NCI-H128 (cell line): ENCODE data around the gene KPRP.

Source experiments
- DNase-seq: peaks from one replicate; lab custom pipeline; 2025; ENCODE audit not compliant: unreplicated experiment; lab: John Stamatoyannopoulos, UW

KPRP gene

DNA sequence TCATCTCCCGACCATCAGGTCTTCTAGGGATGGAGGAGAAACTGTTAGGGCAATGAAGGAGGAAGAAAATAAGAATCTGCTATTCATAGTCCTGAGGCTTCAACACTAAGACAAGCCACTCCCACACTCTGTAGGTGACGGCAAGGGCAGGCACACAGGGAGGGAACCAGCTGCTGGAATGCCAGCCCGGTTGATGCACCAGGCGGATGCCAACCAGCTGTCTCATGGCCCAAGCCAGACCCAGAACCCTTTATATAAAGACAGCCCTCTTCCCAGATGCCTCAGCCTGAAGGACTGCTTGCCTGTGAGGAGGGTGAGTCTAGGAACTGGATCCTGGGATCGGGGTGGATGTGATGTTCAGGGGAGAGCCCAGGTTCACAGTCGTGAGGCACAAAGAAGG lies at the start of gene KPRP:
KPRP (plus strand) TSS at position 279 of the 400 bp plus-strand sequence. CDS start 1,564 bp downstream, outside the sequence.
- DNase-seq: no peak

DNA sequence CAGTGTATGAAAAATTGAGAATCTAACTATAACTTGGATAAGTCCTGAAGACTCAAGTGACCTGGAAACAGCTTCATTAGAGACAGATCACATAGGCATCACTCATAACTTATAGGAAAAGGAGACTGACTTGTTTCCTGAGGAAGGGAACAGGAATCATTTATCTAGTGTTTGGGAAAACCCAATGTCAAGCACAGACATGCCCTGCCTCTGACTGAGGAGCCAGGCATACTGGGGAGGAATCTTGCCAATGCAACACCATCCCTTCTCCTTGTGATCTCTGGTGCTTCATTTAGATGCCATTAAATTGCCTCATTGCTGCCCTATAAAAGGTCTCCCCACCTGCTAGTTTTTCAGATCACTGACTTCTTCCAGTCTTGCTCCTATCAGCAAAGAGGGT lies 39.6 kb upstream of the KPRP start:
- no peak for DNase-seq

- no peak for DNase-seq
These were observed 32.6 kb upstream of the KPRP start for GRCh38 chr1:152725261-152725660.

GRCh38 chr1:152728986-152729385 lies 28.8 kb upstream of the KPRP start:
- no peak for DNase-seq

- no peak for DNase-seq
These were observed 22.2 kb upstream of the KPRP start for GRCh38 chr1:152735648-152736047.

DNA sequence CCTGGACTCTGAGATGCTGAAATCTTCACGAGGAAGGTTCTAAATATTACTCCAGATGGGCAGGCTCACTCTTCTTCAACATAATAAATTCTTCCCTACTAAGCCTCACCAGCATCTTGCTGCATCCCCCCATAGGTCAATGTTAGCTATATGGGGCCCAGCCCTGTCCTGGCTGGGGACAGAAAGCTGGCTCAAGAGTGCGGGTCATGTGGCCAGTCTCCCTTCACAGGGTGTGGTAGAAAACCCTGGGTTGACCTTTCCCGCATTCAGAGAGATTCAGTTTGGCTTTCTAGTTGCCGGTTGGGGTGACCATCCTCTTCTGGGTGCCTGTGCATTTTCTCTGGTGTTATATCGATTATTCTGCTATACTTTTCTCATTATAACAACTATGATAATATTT lies 19.8 kb upstream of the KPRP start:
- DNase-seq: no peak

DNA sequence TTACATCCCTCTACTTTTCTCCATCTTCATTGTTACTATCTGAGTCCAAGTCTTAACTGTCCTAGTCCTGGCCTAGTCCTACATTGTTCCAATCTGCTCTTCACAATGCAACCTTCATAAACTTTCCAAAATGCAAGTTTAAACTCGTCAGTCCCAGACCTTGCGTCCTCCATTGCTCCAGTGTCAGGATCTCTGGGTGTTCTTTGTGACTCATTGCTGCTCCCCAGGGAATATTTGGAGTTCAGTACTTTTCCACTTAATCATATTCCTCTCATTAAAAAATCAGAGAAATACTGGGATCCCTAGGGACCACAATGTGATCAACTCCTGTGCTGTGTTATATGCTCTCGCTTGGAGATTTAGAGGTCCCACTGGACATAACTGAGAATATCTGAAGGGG lies 18.0 kb upstream of the KPRP start:
- no peak for DNase-seq

GRCh38 chr1:152741656-152742055 lies 16.2 kb upstream of the KPRP start:
- DNase-seq: no peak

GRCh38 chr1:152743371-152744145 lies 14.3 kb upstream of the KPRP start:
- DNase-seq: no peak

- no peak for DNase-seq
These were observed 12.5 kb upstream of the KPRP start for GRCh38 chr1:152745289-152745704.

GRCh38 chr1:152745765-152746444 lies 11.9 kb upstream of the KPRP start:
- DNase-seq: no peak

DNA sequence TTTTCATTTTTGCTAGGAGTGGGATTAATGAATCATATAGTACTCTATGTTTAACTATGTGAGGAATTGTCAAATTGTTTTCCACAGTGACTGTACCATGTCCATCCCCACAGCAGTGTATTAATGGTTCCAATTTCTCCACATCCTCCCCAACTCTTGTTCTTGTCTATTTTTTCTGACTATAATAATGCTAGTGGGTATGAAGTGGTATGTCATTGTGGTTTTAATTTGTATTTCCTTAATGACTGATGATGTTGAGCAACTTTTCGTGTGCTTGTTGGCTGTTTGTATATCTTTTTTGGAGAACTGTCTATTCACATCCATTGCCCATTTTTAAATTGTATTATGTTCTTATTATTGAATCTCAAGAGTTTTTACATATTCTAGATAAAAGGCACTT lies 10.0 kb upstream of the KPRP start:
- no peak for DNase-seq

GRCh38 chr1:152752225-152752624 lies 5.6 kb upstream of the KPRP start:
- DNase-seq: no peak

GRCh38 chr1:152753586-152753985 lies 4.2 kb upstream of the KPRP start:
- DNase-seq: no peak

DNA sequence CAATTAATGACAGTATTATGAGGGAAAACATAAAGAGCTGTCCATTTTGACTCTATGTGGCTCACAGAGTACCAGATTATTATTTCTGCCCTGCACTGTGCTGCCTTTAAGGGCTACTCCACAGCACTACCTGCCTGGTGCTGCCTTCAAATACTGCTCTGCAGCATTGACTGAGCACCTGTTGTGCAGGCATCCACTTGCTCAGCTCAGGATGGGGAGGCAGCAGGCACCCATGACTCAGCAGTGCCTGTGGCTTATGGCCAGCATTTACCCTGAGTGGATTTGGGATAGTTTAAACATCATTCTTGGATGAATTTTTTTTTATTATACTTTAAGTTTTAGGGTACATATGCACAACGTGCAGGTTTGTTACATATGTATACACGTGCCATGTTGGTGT lies 953 bp upstream of the KPRP start:
- DNase-seq: no peak

DNA sequence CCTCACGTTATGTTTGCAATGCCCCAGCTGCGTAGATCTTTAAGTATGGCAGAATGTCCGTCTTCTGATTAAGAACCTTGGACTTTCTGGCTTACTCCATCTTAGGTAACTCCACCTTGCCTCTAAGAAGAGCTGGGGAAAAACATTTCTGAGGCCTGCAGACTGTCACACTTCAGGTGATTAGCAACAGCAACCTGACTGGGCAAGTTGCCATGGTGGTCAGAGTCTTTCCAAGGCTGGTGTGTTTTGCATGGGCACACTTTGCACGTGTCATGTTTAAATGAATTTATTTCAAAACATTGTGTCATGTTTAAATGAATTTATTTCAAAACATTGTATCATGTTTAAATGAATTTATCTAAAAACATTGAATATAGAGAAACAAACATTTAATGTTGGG lies 811 bp downstream of the KPRP start:
- DNase-seq: no peak

- DNase-seq: no peak
These were observed 1.8 kb downstream of the KPRP start for GRCh38 chr1:152759453-152760173.

- no peak for DNase-seq
These were observed 2.8 kb downstream of the KPRP start for GRCh38 chr1:152760551-152761190.

DNA sequence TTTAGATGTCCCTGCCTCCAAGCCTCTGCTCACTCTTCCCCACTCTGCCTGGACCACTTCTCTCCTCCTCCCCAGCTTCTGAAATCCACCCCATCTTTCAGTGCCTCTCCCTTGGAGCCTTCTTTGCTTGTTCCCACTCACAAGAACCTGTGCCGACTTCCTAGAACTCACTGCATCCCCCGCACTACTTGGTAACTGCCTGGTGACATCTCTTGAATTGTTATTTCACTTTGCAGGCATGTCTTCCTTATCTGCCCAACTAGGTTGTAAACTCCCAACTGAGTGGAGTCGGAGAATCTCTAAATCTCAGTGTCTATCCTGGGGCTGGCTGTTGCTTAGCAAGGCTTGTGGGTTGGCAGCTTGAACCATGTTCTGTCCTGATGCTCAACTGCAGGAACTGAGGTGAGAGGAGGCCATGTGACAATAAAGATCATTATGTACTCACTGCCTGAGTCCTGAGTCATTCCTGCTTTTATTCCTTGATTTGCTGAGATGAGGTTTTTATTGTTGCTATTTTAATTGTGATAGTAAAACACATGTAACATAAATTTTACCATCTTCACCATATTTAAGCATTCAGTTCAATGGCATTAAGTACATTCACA lies 3.9 kb downstream of the KPRP start:
- DNase-seq: no peak

DNA sequence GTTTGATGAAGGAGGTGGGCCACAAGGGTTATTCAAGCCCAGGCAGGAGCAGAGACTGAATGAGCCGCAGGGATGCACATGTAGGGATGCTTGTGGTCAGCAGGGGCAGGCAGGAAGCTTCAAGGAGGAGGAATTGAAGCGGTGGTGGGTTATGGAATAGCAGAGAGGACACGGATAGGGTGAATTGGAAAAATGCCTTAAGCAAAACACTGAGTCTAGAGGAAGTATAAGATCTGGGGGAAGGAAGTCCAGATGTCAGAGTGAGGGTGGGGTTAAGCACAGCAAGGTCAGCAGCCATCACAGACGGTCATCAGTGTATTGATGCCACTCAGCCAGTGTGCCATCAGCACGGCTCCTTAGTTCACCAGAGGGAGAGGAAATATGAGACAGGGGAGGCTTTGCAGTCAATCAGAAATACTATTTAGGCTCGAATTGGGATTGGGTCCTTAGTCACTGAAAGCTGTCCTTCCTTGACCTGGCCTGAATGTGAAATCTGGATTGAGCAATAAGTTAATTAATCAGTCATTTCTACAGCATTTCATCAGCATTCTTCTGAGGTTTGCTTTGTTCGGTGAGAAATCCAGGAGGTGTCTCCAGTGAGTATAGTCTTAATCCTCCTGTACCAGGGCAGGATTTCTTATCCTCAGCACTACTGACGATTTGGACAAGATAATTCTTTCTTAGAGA lies 11.2 kb downstream of the KPRP start:
- DNase-seq: no peak
